HUES48 (cell line): ENCODE measurements around the gene RASGEF1B.

ENCODE experiments used
- H3K27ac ChIP-seq: one replicate; pipeline ENCODE4 v1.7.0; 2013; ENCODE audit warnings: low read depth, low read length, inconsistent platforms
- H3K27me3 ChIP-seq: 2 replicates; pipeline ENCODE4 v1.6.1; 2013; ENCODE audit warnings: mild to moderate bottlenecking, low read length; ENCODE audit not compliant: control insufficient read depth, insufficient read depth
- H3K36me3 ChIP-seq: 2 replicates; pipeline ENCODE4 v1.6.1; 2013; ENCODE audit warnings: low read length; ENCODE audit not compliant: control insufficient read depth, insufficient read depth
- H3K4me1 ChIP-seq: 2 replicates; pipeline ENCODE4 v1.6.1; 2013; ENCODE audit warnings: mild to moderate bottlenecking, low read length; ENCODE audit not compliant: control insufficient read depth, insufficient read depth
- H3K4me3 ChIP-seq: 2 replicates; pipeline ENCODE4 v1.5.1; 2013; ENCODE audit warnings: mild to moderate bottlenecking, low read depth, low read length
- H3K9ac ChIP-seq: 2 replicates; pipeline ENCODE4 v1.6.1; 2013; ENCODE audit warnings: mild to moderate bottlenecking, low read depth, low read length, moderate library complexity
- H3K9me3 ChIP-seq: 2 replicates; pipeline ENCODE4 v1.6.1; 2013; ENCODE audit warnings: low read length; ENCODE audit not compliant: control insufficient read depth, insufficient read depth

The RASGEF1B gene

GRCh38 chr4:81392164-81392563 lies 79.5 kb downstream of the RASGEF1B start:
- Histone ChIP-seq H3K4me3 (no peak overlapping the region), H3K27ac (no peak overlapping the region), H3K4me1 (no peaks in the 10 kb centered on the region), H3K36me3 (no peaks in the 10 kb centered on the region), H3K9ac (no peak overlapping the region), H3K27me3 (no peaks in the 10 kb centered on the region), H3K9me3 (no peaks in the 10 kb centered on the region)

- Histone ChIP-seq H3K9me3 (no peaks in the 10 kb centered on the region), H3K27ac (no peak overlapping the region), H3K4me1 (no peaks in the 10 kb centered on the region), H3K36me3 (no peaks in the 10 kb centered on the region), H3K9ac (no peak overlapping the region), H3K4me3 (no peak overlapping the region), H3K27me3 (no peaks in the 10 kb centered on the region)
Observed at GRCh38 chr4:81389720-81390119, 82.0 kb downstream of the RASGEF1B start.

GRCh38 chr4:81380437-81380836 lies 91.3 kb downstream of the RASGEF1B start:
- no peak overlapping the region for H3K27ac ChIP-seq
- no peaks in the 10 kb centered on the region for H3K9me3 ChIP-seq
- no peaks in the 10 kb centered on the region for H3K27me3 ChIP-seq
- no peak overlapping the region for H3K9ac ChIP-seq
- no peaks in the 10 kb centered on the region for H3K4me1 ChIP-seq
- no peaks in the 10 kb centered on the region for H3K36me3 ChIP-seq
- no peak overlapping the region for H3K4me3 ChIP-seq

- Histone ChIP-seq H3K36me3 (no peaks in the 10 kb centered on the region), H3K4me3 (no peak overlapping the region), H3K9ac (no peak overlapping the region), H3K4me1 (no peaks in the 10 kb centered on the region), H3K27me3 (no peaks in the 10 kb centered on the region), H3K9me3 (no peaks in the 10 kb centered on the region), H3K27ac (no peak overlapping the region)
Observed at GRCh38 chr4:81378386-81378785, 93.3 kb downstream of the RASGEF1B start.

GRCh38 chr4:81377191-81377590 lies 94.5 kb downstream of the RASGEF1B start:
- Histone ChIP-seq H3K27ac (no peak overlapping the region), H3K9ac (no peak overlapping the region), H3K36me3 (no peaks in the 10 kb centered on the region), H3K27me3 (no peaks in the 10 kb centered on the region), H3K9me3 (no peaks in the 10 kb centered on the region), H3K4me1 (no peaks in the 10 kb centered on the region), H3K4me3 (no peak overlapping the region)

- Histone ChIP-seq H3K36me3 (no peaks in the 10 kb centered on the region), H3K27me3 (no peaks in the 10 kb centered on the region), H3K27ac (no peak overlapping the region), H3K4me1 (no peaks in the 10 kb centered on the region), H3K4me3 (no peak overlapping the region), H3K9me3 (no peaks in the 10 kb centered on the region), H3K9ac (no peak overlapping the region)
Observed at GRCh38 chr4:81376720-81377119, 95.0 kb downstream of the RASGEF1B start.
